HG02840 (cell line): ENCODE measurements around the gene CUL1.

ENCODE experiments used
- ATAC-seq: cut with Tn5 transposase; IDR thresholded peaks from one replicate; pipeline ENCODE4 v1.9.1; 2021; ENCODE audit warnings: mild to moderate bottlenecking, moderate library complexity, moderate number of reproducible peaks; ENCODE audit not compliant: unreplicated experiment, low FRiP score

The CUL1 gene

GRCh38 chr7:148796841-148797240 is 98.1 kb downstream of the CUL1 start:
- no peak for ATAC-seq

GRCh38 chr7:148799893-148800555 is 101.3 kb downstream of the CUL1 start:
- ATAC-seq = no peak

GRCh38 chr7:148800677-148801076 is 102.0 kb downstream of the CUL1 start:
- ATAC-seq = no peak

GRCh38 chr7:148802101-148802493 is 103.4 kb downstream of the CUL1 start:
- no peak for ATAC-seq

GRCh38 chr7:148803094-148803493 is 104.4 kb downstream of the CUL1 start:
- no peak for ATAC-seq

- no peak for ATAC-seq
Measured at GRCh38 chr7:148804343-148805235, 105.9 kb downstream of the CUL1 start.

GRCh38 chr7:148806187-148806586 is 107.5 kb downstream of the CUL1 start:
- ATAC-seq = no peak

GRCh38 chr7:148807436-148807835 is 108.7 kb downstream of the CUL1 start:
- ATAC-seq = no peak

GRCh38 chr7:148809856-148810255 is 111.2 kb downstream of the CUL1 start:
- no peak for ATAC-seq

- ATAC-seq = no peak
Measured at GRCh38 chr7:148811892-148812291, 113.2 kb downstream of the CUL1 start.

GRCh38 chr7:148813890-148814289 is 115.2 kb downstream of the CUL1 start:
- no peak for ATAC-seq

GRCh38 chr7:148814922-148815559 is 116.3 kb downstream of the CUL1 start:
- ATAC-seq = no peak

GRCh38 chr7:148815612-148816011 is 116.9 kb downstream of the CUL1 start:
- ATAC-seq = no peak

- no peak for ATAC-seq
Measured at GRCh38 chr7:148819697-148820360, 121.1 kb downstream of the CUL1 start.

- no peak for ATAC-seq
Measured at GRCh38 chr7:148821422-148821821, 122.7 kb downstream of the CUL1 start.

GRCh38 chr7:148824864-148825263 is 126.2 kb downstream of the CUL1 start:
- no peak for ATAC-seq

- ATAC-seq = no peak
Measured at GRCh38 chr7:148825338-148825737, 126.6 kb downstream of the CUL1 start.

GRCh38 chr7:148828965-148829364 is 130.3 kb downstream of the CUL1 start:
- no peak for ATAC-seq

- ATAC-seq = no peak
Measured at GRCh38 chr7:148830897-148831692, 132.4 kb downstream of the CUL1 start.

- no peak for ATAC-seq
Measured at GRCh38 chr7:148831782-148832181, 133.1 kb downstream of the CUL1 start.
